NCI-H2107 (cell line): ENCODE measurements around the gene IKZF2.

Experiments
- DNase-seq: peaks from one replicate; lab custom pipeline; 2025; lab: John Stamatoyannopoulos, UW

IKZF2 gene

DNA sequence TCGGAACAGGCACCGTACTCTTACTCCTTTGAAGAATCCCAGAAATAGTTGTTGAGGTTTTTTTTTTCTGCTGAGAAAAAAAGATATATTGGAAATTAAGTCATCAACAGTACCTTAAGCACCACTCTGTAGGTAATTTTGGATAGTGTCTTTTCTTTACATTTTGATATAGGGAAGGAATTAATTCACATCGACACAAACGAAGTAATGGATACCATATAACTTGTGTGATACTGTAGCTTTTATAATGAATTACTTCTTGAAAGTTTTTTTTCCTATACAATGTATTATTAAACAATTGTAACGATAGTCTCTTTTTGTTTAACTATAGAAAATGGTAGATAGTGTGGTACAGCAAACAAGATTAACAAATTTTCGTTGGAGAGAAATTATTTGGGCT is 1.5 kb upstream of the IKZF2 start:
- no peak for DNase-seq

DNA sequence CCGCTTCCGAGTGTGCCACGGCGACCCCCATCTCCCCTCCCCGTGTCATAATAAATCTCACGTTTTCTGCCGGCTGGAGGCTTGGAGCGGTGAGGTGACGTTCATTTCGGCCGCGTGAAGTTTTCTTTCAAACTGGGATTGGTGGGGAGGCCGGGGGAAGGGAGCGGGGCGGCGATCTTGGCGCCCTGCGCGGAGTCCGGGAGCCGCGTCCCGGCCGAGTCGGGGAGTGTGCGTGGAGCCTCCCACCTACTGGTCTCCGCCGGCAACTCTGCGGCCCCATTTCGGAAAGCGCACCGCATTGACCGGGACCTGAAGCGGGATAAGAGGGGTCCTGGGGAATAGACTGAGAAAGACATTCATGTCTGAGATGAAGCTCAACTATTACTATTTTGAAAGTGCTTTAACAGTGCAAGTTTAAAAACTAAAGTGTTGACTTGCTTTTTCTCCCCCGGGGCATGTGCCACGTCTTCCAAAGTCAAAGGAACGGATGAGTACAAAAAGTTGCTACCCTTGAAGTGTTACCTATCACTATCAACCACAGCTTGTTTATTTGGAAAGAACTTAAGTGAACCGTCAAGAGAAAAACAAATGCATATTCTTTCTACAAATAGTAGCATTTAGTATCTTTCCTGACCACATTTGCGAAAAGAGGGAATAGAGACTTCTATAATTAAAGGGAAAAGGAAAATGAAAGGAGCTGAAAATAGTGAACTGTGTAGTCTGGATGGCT is 818 bp upstream of the IKZF2 start:
- DNase-seq, result peak; percentile 7

DNA sequence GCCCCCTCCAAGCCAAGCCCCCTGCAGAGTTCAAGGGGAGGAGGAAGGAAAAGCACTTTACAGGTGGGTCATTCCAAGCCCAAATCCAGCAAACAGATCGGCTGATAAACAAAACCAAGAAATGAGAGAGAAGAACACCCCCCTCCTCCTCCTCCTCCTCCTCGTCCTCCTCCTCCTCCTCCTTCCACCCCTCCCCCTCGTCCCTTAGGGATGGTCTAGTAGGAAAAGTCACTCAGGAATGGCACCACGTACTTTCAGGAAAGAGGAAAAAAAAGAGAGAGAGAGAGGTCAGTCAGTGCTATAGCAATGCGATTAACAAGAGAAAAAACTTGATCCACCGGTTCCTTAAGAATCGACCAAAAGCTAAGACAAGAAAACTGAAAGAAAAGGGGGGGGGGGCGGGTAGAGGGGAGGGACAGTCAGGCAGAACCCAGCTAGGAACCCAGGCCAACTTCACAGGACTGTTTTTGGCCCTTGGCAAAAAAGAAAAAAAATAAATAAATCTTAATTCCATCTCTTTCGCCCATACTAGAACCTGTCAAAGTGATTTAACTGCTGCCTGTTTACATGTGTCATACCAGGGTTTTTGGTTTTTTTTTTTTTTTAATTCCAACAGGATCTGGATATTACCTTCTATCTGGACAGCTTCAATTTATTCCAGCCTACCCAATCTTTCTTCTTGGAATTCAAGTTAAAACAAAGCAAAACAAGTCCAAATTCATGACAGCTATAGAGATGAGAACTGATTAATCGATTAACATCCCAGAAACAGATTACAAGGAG is 906 bp downstream of the IKZF2 start:
- no peak for DNase-seq

DNA sequence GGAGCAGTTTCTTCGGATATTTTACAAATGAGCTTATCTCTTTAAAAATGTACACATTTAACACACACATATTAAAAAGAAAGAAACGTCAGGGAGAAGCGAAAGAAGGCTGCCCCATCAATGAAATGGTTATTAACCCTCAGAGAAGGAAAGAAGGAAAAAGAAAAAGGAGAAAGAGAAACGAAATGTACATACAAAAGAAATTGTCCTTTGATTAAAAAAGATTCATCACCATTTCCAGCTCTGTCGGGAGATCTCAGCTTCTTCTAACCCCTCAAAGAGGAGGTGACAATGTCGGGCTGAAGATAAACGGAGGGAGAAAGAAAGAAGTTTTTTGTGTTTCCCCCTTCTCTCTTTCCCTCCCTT is 1.5 kb downstream of the IKZF2 start:
- DNase-seq, result no peak

DNA sequence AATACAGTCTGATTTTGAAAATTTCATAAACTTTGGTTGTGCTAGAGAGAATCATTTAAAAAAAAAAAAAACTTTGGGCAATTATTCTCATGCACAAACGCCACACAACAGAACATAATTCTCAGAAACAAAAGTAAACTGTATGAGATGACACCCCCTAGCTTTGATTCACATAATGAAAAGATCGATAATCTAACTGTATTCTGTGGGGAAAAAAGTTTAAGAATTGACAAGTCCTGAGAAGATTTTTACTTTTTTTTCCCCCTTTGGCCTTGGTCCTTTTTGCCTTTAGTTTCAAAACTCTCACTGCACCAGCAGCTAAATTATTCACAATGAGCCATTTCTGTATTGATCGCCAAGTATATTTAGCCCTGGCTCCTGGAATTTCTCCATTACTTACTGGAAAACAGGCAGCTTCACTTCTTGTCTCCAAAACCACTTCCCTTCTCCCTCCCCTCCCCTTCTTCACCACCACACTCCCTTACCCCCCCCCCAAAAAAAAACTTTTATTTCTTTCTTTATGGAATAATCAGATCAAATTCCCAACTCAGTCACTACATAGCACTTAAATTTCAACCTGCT is 2.0 kb downstream of the IKZF2 start:
- DNase-seq, result no peak

DNA sequence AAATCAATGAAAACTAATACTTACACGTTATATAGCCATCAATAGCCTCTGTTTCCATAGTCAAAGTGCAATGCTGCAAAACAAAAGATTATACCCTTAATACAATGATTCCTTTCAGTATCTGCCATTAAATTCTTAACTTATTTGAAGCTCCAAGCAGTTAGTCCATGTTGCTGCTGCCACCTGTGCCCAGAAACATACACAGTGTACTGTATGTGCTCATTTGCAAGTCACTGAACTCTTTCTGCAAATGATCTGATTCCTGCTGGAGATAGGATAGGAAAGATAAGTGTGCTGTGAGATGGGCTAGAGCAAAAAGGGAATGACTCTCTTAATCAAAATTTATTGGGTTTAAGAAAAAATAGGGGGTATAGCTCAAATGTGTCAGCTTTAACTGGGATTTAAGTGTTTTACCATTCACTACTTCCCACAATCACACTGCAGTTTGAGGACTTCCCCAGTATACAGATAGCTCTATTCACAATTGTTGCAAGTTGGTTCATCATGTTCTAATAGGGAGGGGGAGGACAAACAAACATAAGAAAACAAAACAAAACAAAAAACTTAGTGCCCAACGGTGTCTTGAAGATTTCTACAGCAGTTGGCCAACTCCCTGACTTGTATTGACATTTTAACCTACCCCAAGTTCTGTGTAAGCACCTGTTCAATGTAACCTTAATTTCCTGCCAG is 2.7 kb downstream of the IKZF2 start:
- no peak for DNase-seq

DNA sequence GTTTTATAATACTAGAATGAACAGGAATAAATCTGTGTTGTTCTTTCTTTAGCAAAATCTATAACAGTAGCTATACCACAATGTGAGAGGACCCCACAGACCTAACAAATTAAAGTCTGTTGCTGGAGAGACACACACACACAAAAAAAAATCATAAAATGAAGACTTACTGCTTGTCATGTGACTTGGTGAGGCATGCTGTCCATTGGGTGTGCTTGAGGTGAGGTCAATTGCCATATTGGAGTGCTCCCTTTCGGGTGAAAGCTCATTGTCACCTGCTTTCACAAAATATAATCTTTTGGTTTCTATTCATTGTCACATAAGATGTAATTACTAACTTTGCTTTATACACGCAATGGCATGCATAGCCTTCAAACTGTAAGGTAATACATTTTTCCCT is 3.9 kb downstream of the IKZF2 start:
- no peak for DNase-seq

DNA sequence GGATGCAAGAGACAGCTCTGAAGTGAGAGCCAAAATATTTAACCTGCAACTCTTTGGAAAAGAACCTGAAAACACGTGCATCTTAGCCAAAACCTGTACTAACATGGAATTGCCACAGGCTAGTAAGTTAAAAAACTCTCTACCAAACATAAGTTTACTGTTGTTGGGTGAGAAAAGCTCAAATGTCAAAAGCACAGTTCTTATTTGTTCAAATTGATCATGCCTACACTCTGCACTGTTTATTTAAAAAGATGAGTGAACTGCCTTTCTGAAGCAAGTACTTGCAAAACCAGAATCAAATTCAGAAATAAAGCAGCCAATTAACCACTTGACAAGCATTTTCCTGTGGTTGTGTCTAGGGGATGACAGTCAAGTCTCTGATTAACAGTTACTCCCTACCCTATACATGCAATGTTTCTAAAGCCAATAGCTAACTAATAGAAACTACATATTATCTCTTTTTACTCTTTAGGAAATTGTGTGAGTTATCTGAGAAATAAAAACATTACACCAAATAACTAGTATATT is 5.6 kb downstream of the IKZF2 start:
- peak; percentile 0 for DNase-seq

DNA sequence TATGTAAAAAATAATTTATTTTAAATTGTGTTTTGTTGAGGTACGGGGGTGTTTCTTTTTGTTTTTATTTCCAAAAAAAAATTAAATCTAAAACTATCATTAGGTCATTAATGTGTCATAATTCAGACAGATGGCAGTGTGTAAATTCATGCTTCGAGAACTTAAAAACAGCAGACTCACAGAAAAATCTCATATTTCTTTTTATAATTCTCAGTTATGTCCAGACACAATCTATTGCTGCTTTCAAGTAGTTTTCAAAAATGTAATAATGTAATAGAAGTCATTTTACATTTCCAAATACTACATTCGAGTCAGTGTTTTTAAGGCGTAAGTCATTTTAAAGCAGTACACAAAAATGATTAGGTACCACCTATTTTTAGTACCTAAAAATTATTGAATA is 14.3 kb downstream of the IKZF2 start:
- no peak for DNase-seq

DNA sequence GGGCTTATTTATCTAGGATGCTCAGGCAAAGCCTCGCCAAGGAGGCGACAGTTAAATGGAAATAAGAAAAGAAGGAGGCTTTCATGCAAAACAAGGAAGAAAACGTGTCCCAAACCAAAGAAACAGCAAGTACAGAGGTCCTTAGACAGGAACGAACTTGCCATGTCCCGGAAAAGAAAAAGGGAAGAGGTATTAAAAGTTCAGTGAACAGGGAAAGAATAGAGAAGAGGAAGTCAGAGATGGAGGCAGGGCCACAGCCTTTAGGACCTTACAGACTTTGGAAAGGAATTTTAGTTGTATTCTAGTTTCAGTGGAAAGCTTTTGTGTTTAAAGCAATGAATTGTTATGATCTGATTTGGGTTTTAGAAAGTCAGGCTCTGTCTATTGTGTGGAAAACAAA is 22.1 kb downstream of the IKZF2 start:
- DNase-seq, result no peak

DNA sequence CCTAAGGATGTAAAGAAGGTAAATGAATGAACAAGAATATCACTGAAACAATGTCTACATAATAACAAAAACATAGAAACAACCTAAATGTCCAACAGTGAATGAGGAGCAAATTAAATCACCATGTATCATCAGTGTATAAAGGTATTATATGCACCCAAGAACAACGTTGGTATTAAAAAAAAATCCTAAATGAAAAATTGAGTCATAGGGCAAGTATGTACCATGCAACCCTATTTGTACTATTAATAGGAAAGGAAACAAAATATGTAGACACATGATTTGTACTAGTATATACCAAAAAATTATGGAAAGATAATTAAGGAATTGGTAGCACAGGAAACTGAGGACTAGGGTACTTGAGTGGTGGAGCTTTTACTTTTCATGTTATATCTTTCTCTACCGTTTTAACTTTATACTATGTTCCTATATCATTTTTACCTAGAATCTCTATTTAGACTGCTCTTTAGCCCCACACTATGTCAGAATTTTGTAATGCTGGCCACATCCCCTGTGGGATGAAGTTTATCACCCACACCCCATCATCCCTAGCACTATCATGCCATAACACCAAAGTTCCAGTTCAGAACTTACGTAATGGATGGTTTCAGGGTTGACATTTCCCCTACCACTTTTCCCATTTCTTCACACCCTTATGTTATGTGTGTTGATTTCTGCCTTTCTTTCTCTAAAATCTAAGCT is 25.6 kb downstream of the IKZF2 start:
- DNase-seq, result no peak

DNA sequence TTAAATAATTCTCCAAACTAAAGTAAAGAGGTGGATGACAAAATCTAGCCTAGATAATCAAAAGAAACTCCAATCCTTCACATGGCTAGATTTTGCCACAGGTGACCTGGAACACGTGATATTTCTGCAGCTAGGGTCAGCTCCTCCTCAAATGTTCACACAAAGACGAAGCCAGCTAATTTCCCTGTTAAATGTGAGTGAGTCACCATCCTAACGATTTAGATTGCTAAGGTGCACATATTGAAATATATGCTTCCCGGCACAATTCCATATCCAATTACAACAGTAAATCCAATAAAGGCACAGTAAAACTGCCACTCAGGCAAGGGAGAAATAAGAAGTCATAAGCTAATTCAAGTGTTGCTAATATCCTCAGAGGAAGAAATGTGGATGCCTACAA is 28.7 kb downstream of the IKZF2 start:
- DNase-seq, result peak; percentile 8

DNA sequence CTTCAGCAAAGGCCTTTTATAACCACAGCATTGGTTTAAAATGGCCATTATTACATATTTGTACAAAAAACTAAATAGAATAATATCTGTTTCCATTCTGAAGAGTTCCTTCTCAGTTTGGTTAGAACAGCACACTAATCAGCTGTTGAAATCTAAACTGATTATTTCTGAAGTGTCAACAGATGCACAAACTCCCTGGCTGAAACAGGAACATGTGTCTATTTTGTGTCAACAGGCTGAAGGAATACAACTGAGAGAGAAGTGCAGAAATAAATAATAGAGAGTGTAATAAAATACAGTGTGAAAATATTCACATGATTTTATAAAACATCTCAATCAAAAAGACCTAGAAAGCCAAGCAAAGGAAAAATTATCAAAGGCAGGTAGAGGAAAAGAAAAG is 29.7 kb downstream of the IKZF2 start:
- DNase-seq, result no peak

DNA sequence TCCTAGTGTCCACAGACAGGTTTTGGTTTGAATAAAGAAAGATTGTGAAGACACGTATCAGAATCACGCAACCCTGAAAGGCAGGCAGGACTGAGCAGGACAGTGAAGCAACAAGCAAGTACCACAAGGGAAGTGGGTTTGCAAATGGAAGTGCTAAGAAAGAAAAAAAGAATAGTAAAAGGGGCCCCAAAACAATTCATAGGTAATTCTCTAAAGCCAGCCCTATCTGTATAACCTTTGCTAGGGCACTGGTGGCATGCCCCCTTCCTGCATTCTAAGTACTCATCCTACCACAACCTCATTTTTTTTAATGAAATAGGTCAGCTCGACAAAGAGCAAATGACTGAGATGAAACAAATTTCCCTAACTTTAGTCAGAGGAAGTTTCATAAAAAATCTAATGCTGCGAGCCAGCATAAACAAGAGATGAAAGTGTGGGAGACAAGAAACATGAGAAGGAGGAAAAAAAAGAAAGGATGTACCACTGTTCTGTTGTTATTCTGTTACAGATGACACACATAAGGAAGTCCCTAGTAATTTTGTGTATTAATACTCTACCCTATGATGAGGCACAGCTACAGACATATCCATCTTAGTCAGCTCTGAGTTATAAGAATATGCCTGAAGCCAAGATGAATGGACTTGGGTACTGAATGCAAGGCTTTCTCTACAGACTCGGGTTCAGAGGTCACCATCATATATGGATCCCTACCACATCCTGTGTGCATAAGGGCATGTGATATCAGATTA is 32.2 kb downstream of the IKZF2 start:
- no peak for DNase-seq

DNA sequence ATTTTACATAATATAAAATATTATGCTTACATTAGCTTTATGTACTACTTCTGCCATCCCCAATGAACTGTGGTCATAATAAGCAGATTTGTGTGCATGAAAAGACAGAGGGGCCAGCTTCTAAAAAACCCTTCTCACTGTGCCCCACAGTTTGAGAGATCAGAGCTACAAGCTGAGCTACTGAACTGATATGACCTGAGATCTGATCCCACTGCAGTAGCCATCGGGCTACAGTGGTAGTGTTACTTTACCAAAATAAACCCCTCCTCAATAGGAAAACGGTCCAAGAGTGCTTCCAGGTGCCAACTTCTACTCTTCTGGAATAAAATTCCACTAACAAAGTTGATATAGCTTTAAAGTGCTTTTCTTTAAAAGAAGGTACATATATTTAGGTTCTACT is 43.1 kb downstream of the IKZF2 start:
- no peak for DNase-seq

DNA sequence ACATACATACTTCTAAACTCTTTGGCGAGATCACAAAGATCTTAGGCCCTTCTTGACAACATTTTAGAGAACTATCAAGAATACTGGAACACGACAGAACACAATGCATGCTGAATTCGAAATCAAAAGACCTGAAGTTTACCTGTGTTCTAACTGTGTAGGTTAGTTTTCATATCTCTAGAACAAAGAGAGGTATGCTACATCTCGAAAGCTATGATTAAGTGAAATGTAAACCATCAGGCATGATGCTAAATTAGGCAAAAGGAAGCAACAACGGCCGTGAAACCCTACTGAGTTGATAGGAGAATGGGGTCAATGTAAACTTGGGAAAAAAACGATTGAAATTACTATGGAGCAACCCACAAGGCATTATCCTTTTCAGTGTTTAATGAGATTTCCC is 43.7 kb downstream of the IKZF2 start:
- no peak for DNase-seq

DNA sequence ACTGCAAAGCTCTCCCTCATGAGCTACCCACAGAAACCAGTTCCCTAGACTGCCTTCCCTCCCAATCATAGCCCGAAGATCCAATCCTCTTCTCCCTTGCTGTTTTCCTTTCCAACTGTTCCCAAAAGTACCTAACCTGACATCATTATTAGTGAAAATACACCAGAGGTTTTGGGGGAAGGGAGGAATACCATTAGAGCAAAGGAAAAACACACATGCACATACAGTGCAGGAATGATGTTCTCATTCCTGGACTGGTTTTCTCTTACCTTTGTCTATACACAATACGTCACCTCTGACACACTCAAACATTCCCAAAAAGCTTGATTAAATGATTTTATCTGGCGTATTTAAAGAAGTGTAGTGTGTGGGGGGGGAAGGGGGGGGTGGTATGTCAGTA is 46.2 kb downstream of the IKZF2 start:
- DNase-seq, result no peak

DNA sequence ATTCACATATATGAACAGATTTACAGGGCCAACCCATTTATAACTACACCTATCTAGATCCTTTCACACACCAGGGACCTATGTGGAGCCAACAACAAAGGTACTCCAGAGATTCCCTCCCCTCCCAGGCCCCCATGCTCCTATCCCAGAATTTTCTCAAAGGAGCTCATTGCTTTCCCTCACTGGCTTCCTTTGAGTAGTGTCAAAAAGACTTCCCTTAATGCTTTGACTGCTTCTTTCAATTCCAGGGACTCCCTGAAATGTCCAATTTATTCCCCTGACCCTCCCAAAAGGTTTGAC is 46.6 kb downstream of the IKZF2 start:
- DNase-seq, result no peak

DNA sequence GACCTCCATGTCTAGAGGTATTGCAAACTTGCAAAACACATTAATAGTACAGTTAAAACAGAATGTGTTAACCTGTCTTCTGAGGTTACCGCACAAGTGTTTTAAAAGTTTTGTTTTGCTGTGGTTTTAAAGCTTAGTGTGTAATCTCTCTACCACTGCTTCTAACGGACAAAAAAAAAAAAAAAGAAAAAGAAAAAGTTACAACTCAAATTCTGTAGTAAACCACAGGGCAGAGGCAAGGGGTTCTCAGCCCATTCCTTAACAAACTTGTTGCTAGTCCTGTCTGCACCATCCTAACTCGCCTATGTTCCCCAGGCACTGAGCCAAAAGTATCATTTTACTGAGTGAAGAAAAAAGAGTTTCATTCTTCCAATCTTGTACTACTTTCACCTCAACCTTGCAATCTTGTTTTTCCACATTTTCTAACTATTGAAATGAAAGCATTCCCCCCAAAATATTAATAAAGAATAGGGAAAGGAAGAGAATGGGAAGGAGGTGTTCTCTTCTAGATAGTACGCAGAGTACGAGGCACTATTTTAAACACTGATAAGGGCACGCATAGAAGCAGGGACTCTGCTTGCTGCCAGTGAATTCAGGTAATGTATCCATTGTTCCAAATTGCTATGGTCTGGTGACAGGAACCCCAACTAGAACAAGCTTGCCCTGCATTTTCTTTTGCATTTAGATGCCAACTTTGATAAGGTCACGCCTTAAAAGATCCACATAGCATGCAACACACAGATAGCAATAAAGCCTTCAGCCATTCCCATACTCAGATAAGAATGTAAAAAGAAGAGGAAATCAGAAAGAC is 47.1 kb downstream of the IKZF2 start:
- DNase-seq, result no peak

DNA sequence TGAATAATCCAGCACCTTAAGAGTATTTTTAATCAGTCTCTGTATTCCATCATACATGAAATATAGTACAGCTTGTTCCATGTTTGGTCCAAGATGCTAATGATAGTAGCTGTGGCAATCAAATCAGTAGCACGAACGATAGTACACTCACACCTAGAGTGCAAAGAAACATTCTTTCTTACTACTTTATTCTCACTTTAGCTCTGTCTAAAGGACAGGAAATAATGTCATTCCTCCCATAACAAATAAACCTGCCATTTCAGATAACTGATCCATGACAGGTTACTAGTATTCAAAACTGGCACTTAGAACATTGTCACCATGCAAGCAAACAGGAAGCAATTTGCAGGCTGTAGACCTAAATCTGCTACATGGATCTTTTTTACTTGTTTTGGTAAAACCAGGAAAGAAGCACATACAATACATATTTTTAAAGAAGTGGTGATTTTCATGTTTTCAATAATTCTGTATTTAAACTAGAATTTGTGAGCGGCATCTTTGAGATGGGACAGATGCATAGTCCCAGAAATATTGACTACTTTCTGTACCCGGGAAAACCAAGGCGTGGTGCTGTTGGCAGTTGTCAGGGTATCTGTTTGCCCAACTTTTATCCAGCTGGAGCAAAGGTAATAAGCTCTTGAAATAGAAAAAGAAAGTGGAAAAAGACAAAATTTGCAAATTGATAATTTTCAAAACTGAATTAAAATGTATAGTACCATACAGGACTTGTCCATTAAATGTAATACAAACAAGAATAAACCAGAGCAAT is 49.5 kb downstream of the IKZF2 start:
- DNase-seq, result no peak
